ENCODE results near the gene WWC1.

WWC1 gene

GRCh38 chr5:168291342-168291963 lies at the start of gene WWC1:
Gene WWC1 (plus strand): TSS chr5:168291645. CDS start chr5:168292153, 508 bp downstream.
- no peak for FAIRE-seq

GRCh38 chr5:168244838-168245559 lies 46.4 kb upstream of the WWC1 start:
- FAIRE-seq, result no peak

- FAIRE-seq, result no peak
These were observed 41.5 kb upstream of the WWC1 start for GRCh38 chr5:168249923-168250322.

- no peak for FAIRE-seq
These were observed 40.2 kb upstream of the WWC1 start for GRCh38 chr5:168251259-168251658.

GRCh38 chr5:168254013-168254693 lies 37.3 kb upstream of the WWC1 start:
- no peak for FAIRE-seq

- FAIRE-seq, result no peak
These were observed 30.9 kb upstream of the WWC1 start for GRCh38 chr5:168260353-168261226.

- FAIRE-seq, result no peak
These were observed 30.2 kb upstream of the WWC1 start for GRCh38 chr5:168261227-168261571.

GRCh38 chr5:168262042-168262743 lies 29.3 kb upstream of the WWC1 start:
- FAIRE-seq, result no peak

GRCh38 chr5:168263121-168263520 lies 28.3 kb upstream of the WWC1 start:
- FAIRE-seq, result no peak

- FAIRE-seq, result no peak
These were observed 25.4 kb upstream of the WWC1 start for GRCh38 chr5:168266016-168266415.

GRCh38 chr5:168268949-168269936 lies 22.2 kb upstream of the WWC1 start:
- peak; percentile 66 for FAIRE-seq

- FAIRE-seq, result no peak
These were observed 21.5 kb upstream of the WWC1 start for GRCh38 chr5:168269937-168270330.

GRCh38 chr5:168270476-168270875 lies 21.0 kb upstream of the WWC1 start:
- FAIRE-seq, result no peak

GRCh38 chr5:168273056-168273980 lies 18.1 kb upstream of the WWC1 start:
- FAIRE-seq, result no peak

GRCh38 chr5:168274406-168274805 lies 17.0 kb upstream of the WWC1 start:
- FAIRE-seq, result no peak

GRCh38 chr5:168275940-168276339 lies 15.5 kb upstream of the WWC1 start:
- no peak for FAIRE-seq

- FAIRE-seq, result no peak
These were observed 9.3 kb upstream of the WWC1 start for GRCh38 chr5:168282120-168282519.

- FAIRE-seq, result no peak
These were observed 6.6 kb upstream of the WWC1 start for GRCh38 chr5:168284809-168285208.

- FAIRE-seq, result no peak
These were observed 5.7 kb upstream of the WWC1 start for GRCh38 chr5:168285696-168286095.

GRCh38 chr5:168286386-168286785 lies 5.1 kb upstream of the WWC1 start:
- no peak for FAIRE-seq

Data from endometrium (tissue), 2 donors.